ENCODE measurements around the gene CDK6.

Gene CDK6

DNA sequence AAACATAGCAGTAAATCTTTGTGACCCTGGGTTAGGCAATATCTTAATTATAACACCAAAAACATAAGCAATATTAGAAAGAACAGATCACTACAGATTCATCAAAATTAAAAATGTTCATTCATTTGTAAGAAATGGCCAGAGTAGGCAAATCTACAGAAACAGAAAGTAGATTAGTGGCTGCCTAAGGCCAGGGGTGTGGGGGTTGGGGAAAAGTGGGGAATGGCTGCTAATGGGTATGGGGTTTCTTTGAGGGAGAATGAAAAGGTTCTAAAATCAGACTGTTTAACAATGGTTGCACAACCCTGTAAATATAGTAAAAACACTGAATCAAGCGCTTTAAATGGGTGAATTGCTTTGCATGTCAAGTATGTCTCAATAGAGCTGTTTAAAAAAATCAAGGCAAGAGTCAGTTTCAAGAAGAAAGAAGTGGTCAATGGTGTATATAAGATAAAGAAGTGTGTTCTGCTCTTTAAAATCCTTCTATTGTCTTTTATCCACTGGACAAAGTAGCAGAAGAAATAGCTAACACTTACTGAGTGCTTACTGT is 42.6 kb downstream of the CDK6 start:
- DNase-seq (ENCODE audit: low spot score) = no peak

DNA sequence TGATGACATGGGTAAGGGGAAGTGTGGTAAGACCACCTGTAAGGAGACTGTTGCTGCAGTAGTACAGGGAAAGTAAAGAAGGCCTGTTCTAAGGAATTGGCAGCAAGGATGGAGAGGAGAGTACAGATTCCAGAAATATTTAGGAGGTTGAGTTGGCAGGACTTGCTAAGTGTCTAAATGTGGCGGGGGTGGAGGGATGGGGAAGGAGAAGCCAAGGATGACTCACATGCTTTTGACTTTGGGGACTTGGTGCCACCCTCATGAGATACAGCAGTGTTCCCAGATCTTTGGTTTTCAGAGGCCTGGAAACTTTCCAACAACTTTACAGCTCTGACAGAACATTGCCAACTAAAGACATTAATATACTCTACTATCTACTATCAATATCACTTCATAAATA is 45.4 kb downstream of the CDK6 start:
- DNase-seq (ENCODE audit: low spot score) = no peak

DNA sequence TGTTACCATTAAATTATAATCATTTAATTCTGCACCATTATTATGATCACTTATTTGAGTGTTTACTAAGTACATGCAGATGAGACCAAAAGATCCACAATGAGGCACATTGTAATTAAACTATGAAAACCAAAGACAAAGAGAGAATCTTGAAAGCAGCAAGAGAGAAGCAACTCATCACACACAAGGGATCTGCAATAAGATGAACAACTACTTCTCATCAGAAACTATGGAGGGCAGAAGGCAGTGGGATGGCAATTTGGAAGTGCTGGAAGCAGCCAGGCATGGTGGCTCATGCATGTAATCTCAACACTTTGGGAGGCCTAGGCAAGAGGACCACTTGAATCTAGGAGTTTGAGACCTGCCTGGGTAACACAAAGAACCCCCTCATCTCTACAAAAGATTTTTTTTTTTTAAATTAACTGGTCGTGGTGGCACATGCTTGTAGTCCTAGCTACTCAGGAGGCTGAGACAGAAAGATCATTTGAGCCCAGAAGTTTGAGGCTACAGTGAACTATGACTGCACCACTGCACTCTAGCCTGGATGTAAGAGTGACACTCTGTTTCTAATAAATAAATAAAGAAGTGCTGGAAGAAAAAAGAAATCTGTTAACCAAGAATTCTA is 47.7 kb downstream of the CDK6 start:
- DNase-seq (ENCODE audit: low spot score) = no peak

DNA sequence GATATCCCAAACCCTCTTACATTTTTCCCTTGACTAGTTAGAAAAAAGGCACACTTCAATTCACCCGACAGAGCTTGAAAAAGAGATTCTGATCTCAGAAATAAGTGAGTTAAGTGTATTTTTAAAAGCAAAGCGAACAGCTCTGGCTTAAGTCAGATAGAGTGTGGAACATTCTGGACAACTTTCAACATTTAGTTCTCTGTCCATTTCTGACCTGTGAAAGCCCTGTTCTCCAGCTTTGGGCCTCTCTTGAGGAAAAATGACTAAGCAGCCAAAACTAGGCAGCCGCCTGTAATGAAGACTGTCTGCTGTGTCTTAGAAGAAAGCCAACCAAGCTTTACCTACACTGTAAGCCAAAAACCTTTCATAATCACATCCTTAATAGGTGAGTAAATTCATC is 50.5 kb downstream of the CDK6 start:
- no peak for DNase-seq (ENCODE audit: low spot score)

DNA sequence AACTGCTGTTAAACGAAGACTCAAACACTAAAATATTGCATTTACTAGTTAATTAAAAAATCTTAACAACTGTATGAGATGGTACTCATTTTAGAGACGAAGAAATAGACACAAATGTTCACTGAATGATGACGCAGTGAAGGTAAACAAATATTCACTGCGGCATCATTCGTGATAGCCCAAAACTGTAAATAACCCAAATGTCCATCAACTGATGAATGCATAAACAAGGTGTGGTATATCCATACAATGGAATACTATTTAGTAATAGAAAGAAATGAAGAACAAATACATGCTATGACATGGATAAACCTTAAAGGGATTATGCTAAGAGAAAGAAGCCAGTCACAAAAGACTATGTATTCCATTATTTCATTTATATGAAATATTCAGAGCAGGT is 51.4 kb downstream of the CDK6 start:
- no peak for DNase-seq (ENCODE audit: low spot score)

DNA sequence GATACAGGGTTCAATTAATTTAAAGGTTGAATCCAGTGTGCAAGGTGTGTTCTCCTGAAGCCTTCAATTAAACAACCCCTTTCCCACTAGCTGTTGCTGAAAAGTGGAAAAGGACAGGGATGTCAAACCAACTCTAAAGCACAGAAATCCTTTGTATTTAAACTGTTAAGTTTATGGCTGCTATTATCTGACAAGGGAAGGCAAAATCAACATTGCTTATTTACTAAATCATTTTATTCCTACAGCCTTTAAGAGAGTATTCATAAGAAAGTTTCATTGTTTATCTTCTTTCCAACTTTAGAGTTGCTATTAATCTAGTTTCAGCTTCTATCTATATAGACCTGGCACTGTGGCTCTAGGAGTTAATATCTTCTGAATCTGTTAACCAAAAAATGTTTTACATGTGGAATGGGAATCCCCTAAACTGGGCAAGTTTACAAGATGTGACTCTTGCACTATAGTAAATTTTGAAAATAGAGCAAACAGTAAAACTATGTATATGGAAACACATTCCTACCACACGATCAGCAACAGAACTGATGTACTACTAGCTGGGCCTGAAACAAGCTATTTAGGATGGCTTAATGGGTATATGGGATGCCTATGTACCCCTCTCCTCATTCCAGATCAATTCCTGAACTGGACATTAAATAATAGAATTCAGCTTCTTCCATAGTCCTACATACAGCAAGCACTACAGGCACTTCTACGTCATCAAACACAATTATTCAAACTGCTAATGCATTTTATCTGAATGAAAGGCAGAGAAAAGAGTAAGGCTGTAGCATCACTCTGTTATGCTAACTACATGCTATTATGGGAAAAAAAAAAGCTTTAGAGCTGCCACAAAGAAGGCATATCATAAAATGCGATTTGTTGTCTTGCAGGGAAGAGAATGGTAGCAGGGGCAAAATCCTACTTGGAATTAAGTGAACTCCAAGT is 52.8 kb downstream of the CDK6 start:
- DNase-seq (ENCODE audit: low spot score) = no peak

DNA sequence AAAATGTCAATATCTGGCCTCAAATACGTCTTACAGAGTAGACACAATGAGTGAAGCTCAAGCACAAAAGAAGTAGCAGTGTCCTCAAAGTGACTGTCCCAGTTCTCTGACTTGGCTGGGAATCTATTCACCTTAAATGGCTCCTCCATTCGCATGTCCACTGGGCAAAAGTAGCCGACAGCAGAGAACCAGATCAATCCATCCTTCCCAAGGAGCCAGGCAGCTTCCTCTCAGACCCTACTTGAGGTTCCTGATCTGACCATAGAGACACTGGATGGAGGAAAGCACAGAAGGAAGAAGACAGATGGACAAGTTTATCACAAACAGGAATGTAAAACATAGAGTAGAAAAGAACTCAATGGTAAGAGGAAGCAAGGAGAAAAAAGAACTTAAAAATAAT is 53.5 kb downstream of the CDK6 start:
- no peak for DNase-seq (ENCODE audit: low spot score)

DNA sequence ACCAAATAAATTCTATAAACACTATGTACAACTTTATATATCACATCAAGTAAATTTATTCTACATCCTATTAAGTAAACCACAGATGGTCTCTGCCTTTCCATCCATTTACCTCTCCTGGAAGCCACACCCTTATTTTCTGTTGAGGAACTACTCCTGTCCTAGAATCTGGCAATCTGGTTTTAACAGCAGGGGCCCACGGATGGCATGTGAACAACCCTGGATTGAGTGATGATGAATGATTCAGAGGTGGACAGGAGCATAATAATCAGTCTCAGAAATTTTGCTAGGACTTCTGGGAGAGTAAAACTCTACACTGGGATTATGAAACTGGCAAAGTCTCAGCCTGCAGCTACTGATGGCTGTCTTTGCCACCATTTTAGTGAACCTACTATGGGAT is 54.1 kb downstream of the CDK6 start:
- DNase-seq (ENCODE audit: low spot score) = no peak

DNA sequence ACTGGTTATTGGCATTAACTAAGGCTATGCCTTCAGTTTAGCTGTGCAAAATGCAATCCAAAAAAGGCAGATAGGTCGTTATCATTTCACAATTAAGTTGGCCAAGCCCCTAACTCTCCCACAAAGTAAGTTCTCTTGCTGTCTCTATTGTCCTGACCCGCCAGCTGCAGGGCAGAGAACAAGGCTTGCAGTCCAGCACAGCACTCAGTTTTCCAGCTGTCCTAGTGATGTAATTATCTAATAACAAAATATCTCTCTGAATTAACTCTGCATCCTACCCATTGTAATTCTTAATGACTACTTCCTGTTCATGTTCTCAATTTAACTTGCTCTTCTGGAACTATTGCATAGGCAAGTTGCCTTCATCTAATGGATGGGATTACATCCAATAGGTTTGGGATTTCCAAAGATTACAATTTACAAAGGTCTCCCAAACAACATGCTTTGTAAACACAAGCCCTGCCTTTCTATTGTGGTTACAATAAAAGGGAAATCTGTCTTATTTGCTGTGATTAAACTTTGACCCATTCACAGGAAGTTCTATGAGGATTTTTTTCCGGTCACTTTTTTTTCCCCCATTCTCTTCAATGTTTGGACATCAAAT is 55.2 kb downstream of the CDK6 start:
- no peak for DNase-seq (ENCODE audit: low spot score)

DNA sequence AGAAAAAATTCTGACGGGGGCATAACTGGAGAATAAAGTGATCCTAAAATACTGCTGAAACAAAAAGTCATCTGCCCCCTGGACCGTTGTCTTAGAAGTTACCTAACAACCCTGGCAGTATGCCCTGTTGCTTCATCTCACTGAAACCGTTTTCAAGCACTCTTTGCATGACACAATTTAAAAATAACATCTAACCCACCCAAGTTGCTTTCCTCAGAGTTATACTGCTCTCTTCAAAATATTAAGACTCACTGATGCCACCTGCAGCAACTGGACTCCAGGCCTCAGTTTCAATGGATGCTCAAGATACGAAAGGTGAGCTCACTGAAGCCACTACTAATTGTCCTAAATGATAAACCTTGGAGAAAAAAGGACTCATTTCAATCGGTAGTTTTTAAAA is 57.4 kb downstream of the CDK6 start:
- no peak for DNase-seq (ENCODE audit: low spot score)

DNA sequence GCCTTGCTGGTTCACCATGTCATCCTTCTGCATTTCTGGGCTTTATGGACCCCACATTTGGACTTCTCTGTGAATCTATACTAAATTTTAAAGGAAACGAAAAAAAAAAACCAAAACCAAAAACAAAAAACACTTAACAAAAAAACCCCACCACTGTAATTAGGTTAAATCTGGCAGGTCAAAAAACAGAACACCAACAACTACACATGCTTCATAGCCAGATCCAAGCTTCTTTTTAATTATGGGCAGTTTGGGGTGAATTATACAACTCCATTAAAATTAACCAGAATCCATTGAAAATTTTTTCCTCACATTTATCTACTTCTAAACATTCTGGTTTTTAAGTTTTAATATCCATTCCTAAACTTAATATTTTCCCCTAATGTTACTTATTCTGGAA is 58.4 kb downstream of the CDK6 start:
- no peak for DNase-seq (ENCODE audit: low spot score)

DNA sequence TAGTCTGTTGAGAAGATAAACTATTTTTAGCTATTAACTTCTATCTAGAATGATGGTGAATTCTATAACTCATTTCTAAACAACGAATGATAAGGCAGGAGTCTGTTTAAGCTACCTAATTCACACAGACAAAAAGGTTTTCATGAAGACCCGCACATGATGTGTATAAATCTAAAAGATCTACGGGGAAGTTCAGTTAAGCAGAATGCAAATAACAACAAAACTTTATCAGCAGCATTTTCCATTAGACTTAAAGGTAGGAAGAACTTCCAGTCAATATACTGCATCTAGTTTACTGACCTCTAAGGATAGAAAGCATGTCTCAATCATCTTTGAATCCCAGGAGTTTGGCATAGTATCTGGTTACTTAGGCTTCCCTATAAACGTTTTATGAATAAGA is 62.6 kb downstream of the CDK6 start:
- DNase-seq (ENCODE audit: low spot score) = no peak

DNA sequence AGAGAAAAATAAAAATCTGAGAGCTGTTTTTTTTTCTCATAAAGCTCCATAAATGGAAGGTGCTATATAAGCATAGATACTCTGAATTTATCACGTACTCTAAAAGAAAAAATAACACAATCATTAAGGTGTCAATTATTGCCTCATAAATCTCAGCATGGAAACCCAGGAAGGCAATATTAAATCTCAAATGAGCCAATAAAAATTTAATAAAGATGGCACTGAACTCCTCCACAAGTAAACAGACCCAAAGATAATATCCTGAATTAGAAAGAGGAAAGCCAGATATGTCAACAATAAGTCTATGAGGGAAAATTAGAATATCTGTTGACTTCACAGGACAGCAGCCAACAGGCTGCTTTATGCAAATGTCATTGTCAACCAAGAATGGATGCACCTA is 66.5 kb downstream of the CDK6 start:
- no peak for DNase-seq (ENCODE audit: low spot score)

DNA sequence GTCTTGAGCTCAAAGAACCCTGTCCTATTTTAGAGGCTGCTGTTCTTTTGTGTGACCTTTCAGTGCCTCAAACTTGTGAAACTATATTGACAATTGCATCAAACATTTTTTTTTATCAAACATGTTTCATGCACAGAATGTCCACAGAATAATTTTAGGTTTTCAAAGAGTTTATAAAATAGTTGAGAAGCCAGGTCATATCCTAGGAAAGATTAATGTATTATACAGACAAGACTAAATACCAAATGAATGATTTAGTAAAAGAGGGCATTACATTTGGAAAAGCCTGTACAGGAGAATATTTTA is 67.0 kb downstream of the CDK6 start:
- no peak for DNase-seq (ENCODE audit: low spot score)

DNA sequence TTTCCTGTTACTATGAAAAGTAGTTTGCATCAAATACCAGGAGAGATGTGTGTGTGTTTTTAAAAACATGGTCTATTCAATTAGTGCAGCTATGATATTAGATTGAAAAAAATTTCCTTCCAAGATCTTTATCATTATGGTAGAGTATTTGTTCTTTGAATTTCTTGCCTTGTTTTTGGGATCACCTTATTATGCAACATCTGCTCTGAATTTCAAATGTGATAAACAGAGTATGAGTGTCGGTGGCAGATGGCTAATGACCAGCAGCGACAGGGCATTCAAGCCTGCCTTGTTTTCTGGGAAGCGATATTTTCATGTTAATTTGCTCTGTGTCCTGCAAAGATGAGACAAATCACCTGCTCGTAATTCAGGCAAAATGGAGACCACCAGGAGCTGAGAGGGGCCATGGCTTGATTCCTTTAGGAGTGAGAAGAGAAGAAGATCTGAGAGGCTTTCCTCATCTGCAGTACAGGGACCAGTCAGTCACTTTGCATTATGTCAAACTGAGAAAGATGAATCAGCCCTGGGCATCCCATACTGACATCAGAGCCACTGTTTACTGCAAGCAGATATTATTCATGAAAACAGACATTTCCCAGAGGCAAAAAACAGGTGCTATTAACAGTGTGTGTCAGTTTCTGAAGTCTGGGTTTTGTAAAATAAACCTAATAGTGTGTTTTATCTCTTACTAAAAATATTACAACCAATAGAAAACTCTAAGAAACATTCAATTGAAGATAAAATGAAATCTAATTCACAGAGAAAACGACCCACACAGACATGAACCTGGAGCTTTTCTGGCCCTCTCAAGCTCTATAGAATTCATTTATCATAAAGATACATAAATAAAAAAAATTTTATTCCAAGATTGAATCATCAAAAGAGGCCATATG is 67.6 kb downstream of the CDK6 start:
- DNase-seq (ENCODE audit: low spot score) = no peak

DNA sequence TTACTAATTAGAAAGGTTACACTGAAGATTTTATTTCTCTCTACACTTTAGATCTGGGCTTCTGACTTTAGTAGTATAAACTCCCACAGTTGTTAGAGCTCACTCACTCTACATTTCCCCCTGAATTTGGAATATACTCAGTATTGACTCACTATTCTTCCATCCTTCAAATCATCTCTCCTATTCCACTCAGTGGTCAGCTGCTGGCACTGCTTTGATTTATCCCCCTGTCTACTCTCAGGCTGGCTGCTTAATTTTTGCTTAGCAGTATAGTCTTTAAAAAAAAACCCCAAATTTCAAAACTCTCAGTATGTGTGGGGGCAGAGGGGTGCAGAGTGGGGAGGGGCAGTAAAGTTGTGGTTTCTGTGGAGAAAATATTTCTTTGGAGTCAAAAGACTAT is 68.9 kb downstream of the CDK6 start:
- DNase-seq (ENCODE audit: low spot score) = no peak

DNA sequence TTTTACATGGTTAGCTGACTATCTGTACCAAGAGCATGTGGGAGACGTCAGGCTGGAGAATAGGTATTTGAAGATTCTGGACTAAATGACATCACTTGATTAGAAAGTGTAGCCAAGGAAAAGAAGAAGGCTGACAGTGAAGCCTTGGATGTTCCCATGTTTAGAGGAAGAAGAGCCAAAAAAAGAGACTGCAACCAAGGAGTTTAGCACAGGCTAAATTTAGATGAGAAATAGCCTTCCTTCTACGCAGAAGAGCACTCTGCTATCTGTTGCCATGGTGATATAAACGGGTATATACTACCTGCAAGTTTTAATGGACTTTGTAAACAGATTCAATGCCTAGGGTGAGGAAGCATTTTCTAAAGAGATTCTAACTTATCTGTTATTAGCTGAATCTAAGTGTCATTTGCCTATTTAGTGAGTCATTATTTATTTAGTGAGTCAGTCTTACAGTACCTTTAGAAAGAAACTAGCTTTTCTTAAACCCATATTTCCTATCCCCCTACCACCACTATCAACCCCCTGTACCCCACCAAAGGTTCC is 69.8 kb downstream of the CDK6 start:
- DNase-seq (ENCODE audit: low spot score) = no peak

DNA sequence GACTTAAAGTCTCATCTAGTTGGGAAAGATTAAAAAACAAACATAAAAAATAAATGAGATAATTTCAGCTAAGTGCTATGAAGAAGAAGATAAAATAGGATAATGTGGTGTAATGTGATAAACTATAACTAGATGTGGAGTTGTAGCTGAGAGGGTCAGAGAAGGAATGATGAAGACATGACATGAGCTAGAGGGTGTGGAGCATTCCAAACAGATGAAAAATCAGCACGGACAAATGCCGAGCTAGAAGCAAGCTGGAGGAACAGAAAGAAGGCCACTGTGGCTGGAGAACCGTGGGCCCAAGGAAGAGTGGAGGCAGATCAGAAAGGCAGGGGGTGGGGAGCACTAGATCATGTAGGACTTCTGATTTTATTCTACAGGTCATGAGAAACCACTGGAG is 70.6 kb downstream of the CDK6 start:
- no peak for DNase-seq (ENCODE audit: low spot score)

DNA sequence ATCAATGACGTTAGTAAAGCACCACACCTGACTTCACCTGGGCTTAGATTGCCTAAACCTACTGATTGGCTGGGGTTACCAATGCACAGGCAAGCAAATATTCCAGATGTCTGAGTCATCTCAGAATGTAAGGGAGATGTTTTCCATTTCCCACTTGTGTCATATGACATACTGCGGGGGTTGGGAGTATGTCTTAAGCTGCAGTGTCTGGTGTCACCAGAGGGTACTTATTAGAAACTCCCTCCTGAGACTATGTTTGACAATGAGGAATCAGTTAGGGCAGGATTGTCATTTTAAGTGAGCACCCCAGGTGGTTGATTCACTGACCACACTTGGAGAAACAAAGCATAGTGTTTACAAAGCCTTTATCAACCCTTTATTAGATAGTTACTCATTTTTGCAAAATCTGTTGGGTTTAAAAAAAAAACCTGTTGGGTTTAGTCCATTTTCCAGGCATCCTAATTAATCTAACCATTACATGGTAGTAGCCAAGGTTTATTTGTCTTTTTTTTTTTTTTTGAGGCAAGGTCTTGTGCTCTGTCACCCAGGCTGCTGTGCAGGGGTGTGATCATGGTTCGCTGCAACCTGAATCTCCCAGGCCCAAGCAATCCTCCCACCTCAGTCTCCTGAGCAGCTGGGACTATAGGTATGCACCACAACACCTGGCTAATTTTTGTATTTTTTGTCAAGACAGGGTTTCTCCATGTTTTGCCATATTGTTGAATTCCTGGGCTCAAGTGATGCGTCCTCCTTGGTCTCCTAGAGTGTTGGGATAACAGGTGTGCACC is 72.5 kb downstream of the CDK6 start:
- no peak for DNase-seq (ENCODE audit: low spot score)

DNA sequence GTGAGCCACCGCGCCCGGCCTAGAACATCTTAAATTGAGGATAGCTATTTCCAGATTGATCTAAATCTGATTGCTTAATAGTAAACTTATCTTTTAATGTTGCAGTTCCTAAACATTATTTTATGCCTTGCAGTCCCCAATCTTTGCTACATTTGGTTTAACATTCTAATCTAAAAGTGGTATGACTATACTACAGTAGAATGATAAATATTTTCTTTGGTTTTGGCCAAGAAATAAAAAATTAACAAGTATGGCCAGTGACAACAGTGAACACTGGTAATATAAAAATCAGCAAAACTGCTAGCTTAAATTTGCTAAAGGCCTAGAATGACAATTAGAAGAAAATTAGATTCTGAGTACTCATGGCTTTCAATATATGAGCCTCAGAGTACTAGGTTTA is 73.5 kb downstream of the CDK6 start:
- DNase-seq (ENCODE audit: low spot score) = no peak
